ENCODE data around the gene BNC2.

BNC2 gene

DNA sequence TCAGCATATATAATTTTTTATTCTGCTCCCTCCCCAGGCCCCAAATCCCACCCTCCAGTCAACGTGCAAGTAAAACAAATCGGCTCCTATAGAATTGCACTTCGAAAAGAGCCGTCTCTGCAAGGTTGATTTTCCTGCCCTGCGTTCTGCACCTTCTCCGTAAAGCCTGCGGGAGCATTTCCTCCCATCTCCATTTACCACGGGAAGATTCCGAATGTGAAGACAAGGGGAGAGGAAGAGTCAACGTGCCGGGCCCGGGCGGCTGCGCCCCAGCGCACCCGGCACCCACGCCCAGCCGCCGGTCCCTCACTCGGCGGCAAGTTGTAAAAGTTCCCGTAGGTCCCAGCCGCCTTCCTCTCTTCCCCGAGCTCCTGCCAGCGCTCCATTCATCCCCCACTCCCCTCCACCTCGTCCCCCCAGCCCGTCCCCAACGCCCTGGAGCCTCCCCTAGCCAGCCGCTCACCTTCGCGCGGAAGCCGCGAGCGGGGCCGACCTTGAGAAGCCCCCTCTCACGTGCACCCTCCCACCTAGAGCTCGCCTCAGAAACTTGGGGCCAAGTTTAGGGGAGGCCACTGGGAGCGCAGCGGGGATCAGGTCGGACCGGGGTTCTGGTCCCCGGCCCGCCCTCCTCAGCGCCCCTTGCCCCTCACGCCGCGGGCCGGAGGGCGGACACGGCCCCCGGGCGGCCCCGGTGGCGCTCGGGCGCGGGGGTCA lies 431 bp downstream of the BNC2 start:
- Histone ChIP-seq H3K4me3 (ENCODE audit: severe bottlenecking) (peak overlapping the region; percentile 44), H3K27ac (ENCODE audit: poor library complexity, severe bottlenecking) (no peak overlapping the region), H3K4me1 (ENCODE audit: insufficient read depth, poor library complexity, severe bottlenecking) (peaks cover 9% of the 10 kb centered on the region), H3K27me3 (ENCODE audit: insufficient read depth, poor library complexity, severe bottlenecking) (peaks cover 19% of the 10 kb centered on the region), H3K9me3 (ENCODE audit: severe bottlenecking) (no peaks in the 10 kb centered on the region), H3K36me3 (ENCODE audit: low read depth) (no peaks in the 10 kb centered on the region)
- peak; percentile 25; the same call in 2 of the 3 replicates for ATAC-seq (ENCODE audit: low read depth)
- no peak for DNase-seq (ENCODE audit: low spot score)
- TF ChIP-seq, protein P1, sequence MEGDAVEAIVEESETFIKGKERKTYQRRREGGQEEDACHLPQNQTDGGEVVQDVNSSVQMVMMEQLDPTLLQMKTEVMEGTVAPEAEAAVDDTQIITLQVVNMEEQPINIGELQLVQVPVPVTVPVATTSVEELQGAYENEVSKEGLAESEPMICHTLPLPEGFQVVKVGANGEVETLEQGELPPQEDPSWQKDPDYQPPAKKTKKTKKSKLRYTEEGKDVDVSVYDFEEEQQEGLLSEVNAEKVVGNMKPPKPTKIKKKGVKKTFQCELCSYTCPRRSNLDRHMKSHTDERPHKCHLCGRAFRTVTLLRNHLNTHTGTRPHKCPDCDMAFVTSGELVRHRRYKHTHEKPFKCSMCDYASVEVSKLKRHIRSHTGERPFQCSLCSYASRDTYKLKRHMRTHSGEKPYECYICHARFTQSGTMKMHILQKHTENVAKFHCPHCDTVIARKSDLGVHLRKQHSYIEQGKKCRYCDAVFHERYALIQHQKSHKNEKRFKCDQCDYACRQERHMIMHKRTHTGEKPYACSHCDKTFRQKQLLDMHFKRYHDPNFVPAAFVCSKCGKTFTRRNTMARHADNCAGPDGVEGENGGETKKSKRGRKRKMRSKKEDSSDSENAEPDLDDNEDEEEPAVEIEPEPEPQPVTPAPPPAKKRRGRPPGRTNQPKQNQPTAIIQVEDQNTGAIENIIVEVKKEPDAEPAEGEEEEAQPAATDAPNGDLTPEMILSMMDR (IDR thresholded peaks at IDR 0.05; ENCODE audit: poor library complexity, severe bottlenecking): no peak

DNA sequence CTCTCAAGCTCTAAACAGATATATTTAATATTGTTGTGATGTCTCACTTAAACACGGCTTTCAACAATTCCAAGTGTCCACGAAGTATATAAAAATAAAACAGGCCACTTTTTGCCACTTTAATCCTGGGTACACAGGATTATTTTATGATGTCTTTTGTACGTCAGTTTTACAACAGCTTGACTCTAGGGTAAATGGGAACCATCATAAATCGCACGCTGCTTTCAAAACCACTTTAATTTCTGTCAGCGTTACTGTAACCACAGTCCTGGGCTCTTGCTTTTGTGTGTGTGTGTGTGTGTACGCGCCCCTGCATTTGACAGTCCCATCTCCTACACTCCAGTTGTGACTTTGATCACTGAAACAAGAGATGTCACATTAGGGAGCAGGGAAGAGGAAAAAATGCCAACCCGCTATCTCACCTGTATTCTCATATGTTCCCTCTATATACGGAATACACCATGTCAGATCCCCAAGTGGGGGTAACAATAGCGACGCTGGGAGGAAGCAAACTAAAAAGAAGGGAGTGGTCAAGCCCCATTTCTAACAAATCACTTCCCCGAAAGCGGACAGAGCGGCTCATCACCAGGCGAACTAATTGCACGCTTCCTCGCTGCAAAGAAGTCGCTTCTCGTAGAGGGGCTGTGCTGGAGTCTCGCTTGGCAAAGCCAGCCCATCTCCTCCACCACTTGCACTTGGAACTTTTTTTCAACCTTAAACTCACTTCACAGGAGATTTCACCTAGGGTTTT lies 1.2 kb downstream of the BNC2 start:
- no peak for DNase-seq (ENCODE audit: low spot score)
- TF ChIP-seq, protein P1 (IDR thresholded peaks at IDR 0.05; ENCODE audit: poor library complexity, severe bottlenecking): no peak
- no peak for ATAC-seq (ENCODE audit: low read depth)
- no peaks in the 10 kb centered on the region for H3K9me3 ChIP-seq (ENCODE audit: severe bottlenecking)
- H3K36me3 ChIP-seq (ENCODE audit: low read depth): no peaks in the 10 kb centered on the region
- peaks cover 19% of the 10 kb centered on the region for H3K27me3 ChIP-seq (ENCODE audit: insufficient read depth, poor library complexity, severe bottlenecking)
- H3K4me1 ChIP-seq (ENCODE audit: insufficient read depth, poor library complexity, severe bottlenecking): peaks cover 9% of the 10 kb centered on the region
- no peak overlapping the region for H3K27ac ChIP-seq (ENCODE audit: poor library complexity, severe bottlenecking)
- no peak overlapping the region for H3K4me3 ChIP-seq (ENCODE audit: severe bottlenecking)

GRCh38 chr9:16868701-16869100 lies 1.8 kb downstream of the BNC2 start:
- ATAC-seq (ENCODE audit: low read depth) (no peak), DNase-seq (ENCODE audit: low spot score) (no peak)
- Histone ChIP-seq H3K36me3 (ENCODE audit: low read depth) (no peaks in the 10 kb centered on the region), H3K4me3 (ENCODE audit: severe bottlenecking) (no peak overlapping the region), H3K27ac (ENCODE audit: poor library complexity, severe bottlenecking) (no peak overlapping the region), H3K4me1 (ENCODE audit: insufficient read depth, poor library complexity, severe bottlenecking) (peaks cover 9% of the 10 kb centered on the region), H3K9me3 (ENCODE audit: severe bottlenecking) (no peaks in the 10 kb centered on the region), H3K27me3 (ENCODE audit: insufficient read depth, poor library complexity, severe bottlenecking) (peaks cover 19% of the 10 kb centered on the region)
- TF ChIP-seq, protein P1 (IDR thresholded peaks at IDR 0.05; ENCODE audit: poor library complexity, severe bottlenecking): no peak

DNA sequence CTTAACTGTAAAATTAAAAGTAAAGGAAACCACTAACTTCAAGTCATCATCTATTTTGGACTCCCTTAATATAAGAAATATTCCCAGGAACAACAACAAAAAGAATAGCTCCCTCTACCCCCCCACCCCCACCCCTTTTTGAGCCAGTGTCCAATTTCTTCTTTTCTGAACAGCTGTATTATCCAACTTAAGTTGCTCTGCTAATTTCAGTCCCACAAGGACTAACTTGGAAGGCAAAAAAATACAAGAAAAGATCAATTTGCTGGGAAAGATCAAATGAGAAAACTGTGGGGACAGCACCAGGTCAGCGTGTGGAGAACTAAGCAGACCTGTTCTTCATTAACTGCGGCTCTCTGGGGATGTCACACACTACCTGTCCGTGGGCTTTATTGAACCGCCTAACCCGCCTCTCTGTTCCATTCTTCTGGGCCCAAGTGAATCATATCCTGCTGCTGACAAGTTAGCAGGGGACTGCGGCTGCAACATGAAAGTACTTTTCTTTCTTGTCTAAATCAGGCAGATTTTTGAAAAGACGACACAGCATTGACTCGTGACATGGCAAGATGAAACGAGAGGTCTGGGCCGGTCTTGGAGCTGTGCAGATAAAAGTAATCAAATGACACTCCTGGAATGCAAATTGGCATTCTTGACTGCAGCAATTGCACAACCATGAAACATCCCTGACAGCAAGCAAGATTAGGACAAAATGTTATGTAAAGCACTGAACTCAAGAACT lies 2.7 kb downstream of the BNC2 start:
- Histone ChIP-seq H3K36me3 (ENCODE audit: low read depth) (no peaks in the 10 kb centered on the region), H3K4me3 (ENCODE audit: severe bottlenecking) (no peak overlapping the region), H3K9me3 (ENCODE audit: severe bottlenecking) (no peaks in the 10 kb centered on the region), H3K27ac (ENCODE audit: poor library complexity, severe bottlenecking) (no peak overlapping the region), H3K27me3 (ENCODE audit: insufficient read depth, poor library complexity, severe bottlenecking) (peaks cover 19% of the 10 kb centered on the region), H3K4me1 (ENCODE audit: insufficient read depth, poor library complexity, severe bottlenecking) (peaks cover 9% of the 10 kb centered on the region)
- TF ChIP-seq, protein P1 (IDR thresholded peaks at IDR 0.05; ENCODE audit: poor library complexity, severe bottlenecking): no peak
- DNase-seq (ENCODE audit: low spot score) (no peak), ATAC-seq (ENCODE audit: low read depth) (peak; percentile 43; the same call in 2 of the 3 replicates)

All from RWPE2 (cell line).